ENCODE data around the gene GNG7. TPM values are rescaled to one million over a fixed set of nuclear protein-coding genes. Genes with fewer than 3 reads are reported as not detected.

Gene GNG7
- 10 to 100 TPM; 40.2 to 58.2 (median 48.6) TPM for total RNA-seq
- polyA plus RNA-seq: 25.4 TPM
- long read RNA-seq, donor 1, full-length matches to known transcripts: 29 of 135 reads
- long read RNA-seq, donor 1, partial matches to known transcripts: 2 of 135 reads
- long read RNA-seq, donor 1, other reads (novel, unspliced or antisense): 104 of 135 reads
- long read RNA-seq, donor 2, full-length matches to known transcripts: 24 of 53 reads
- long read RNA-seq, donor 2, partial matches to known transcripts: 0 of 53 reads
- long read RNA-seq, donor 2, other reads (novel, unspliced or antisense): 29 of 53 reads
- long read RNA-seq, donor 3, full-length matches to known transcripts: 64 of 179 reads
- long read RNA-seq, donor 3, partial matches to known transcripts: 3 of 179 reads
- long read RNA-seq, donor 3, other reads (novel, unspliced or antisense): 112 of 179 reads
- long read RNA-seq, donor 4, full-length matches to known transcripts: 26 of 73 reads
- long read RNA-seq, donor 4, partial matches to known transcripts: 0 of 73 reads
- long read RNA-seq, donor 4, other reads (novel, unspliced or antisense): 47 of 73 reads

DNA sequence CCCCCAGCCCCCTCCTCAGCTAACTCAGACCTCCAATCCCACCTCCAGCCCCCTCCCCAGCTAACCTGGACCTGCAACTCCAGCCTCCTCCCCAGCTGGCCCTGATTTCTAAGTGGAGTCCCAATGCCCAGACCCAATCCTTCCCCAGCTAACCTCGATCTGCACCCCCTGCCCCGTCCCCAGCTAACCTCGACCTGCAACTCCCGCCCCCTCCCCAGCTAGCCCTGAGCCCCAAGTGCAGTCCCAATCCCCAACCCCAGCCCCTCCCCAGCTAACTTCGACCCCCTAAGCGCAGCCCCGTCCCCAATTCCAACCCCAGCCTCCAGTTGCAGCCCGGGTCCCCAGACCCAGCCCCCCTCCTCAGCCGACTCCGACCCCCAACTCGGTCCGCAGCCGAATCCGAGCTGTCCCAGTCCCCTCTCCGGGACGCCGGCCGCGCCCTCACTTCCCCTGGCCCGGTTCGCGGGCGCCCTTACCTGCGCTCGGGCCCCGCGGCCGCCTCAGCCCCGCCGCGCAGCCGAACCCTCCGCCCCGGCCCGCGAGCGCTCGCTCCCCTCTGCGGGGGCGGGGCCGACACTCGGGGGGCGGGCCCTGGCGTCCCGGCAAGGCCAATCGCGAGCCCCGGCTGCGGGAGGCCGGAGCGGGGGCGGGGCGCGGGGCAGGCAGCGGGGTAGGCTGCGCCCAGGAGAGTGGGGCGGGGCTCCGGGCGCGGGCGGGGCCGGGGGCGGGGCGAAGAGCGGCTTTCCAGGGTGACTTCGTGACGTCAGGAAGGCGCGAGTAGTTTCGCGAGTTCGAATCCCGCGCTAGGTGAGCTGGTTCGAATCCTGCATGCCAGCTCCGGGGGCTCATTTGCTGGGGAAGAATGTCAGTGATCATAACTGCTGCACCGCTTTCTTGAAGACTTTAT, at the start of gene GNG7:
Gene GNG7, minus strand, starts transcription at position 525 of the 907 bp plus-strand sequence. CDS start 182,006 bp downstream, outside the sequence.
- ATAC-seq: peak; percentile 99 to 100
- intact Hi-C loops (cut with DNase I): no loop called here
- Histone ChIP-seq H3K27ac (ENCODE audit: low read length) (peak within 1 kb of the TSS; percentile 4), H3K9me3 (ENCODE audit: control insufficient read depth, low read length) (no peaks in the 10 kb centered on the region), H3K27me3 (ENCODE audit: control insufficient read depth, insufficient read depth) (no peaks in the 10 kb centered on the region), H3K4me3 (ENCODE audit: low read length) (peak within 1 kb of the TSS; percentile 82), H3K4me1 (ENCODE audit: control insufficient read depth, insufficient read depth, low read length) (peaks cover 3% of the 10 kb centered on the region)
- WGBS: 3% methylated on average over 77 of the region's 77 CpGs
- DNase-seq: peak; percentile 94 to 98 (median 98)

DNA sequence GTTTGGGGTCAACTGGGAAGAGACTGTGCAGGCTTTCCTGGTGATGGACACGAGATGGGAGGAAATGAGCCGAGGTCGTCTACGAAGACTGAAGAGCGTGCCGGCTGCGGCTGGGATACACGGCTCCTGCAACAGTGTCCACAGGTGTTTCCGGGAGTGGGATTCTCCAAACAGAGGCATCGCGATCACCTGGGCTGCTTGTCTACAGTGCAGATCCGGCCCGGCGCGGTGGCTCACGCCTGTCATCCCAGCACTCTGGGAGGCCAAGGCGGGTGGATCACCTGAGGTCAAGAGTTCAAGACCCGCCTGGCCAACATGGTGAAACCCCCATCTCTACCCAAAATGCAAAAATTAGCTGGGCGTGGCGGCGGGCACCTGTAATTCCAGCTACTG, 48.9 kb upstream of the GNG7 start:
- H3K27me3 ChIP-seq (ENCODE audit: control insufficient read depth, insufficient read depth): no peaks in the 10 kb centered on the region
- ATAC-seq (no peak), DNase-seq (peak in 1 of 3 donors; percentile 44)
- no peaks in the 10 kb centered on the region for H3K4me1 ChIP-seq (ENCODE audit: control insufficient read depth, insufficient read depth, low read length)
- intact Hi-C loops (cut with DNase I): loop anchor here in 3 of 4 donors (2.0 to 5.0 kb wide), 2 partner anchors 103 to 104 kb away; no protein-coding TSS in a partner anchor
- H3K4me3 ChIP-seq (ENCODE audit: low read length): no peak overlapping the region
- no peak overlapping the region for H3K27ac ChIP-seq (ENCODE audit: low read length)
- 87% methylated on average over 21 of the region's 21 CpGs for WGBS
- H3K9me3 ChIP-seq (ENCODE audit: control insufficient read depth, low read length): no peaks in the 10 kb centered on the region

DNA sequence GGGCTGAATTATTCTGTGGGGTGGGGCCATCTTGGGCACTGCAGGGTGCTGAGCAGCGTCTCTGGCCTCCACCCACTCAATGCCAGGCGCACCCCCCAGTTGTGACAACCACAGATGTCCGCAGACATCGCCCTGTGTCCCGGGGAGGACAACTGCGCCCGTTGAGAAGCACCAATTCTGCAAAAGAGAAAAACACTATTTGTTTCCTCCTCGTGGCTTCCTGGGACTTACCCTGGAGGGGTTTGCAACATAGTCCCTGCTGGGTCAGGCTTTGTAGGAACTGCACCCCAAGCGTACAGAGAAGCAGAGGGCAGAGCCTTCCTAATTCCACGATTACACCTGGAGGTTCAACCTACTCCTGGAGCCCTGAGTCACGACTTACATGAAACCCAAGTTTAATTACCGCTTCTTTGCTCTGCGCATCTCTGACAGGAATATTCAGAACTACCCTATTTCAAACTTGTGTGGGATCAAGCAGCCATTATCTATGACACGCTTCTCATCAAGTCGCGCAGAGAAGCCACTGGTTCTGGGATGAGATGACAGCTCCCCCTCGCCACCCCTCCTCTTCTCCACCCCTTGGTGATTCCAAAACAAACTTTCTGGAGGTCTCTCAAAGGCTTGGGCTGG, 48.4 kb upstream of the GNG7 start:
- no peak for ATAC-seq
- intact Hi-C loops (cut with DNase I): loop anchor here in 3 of 4 donors (2.0 to 5.0 kb wide), 2 partner anchors 102 to 104 kb away; no protein-coding TSS in a partner anchor
- 72% methylated on average over 17 of the region's 17 CpGs for WGBS

DNA sequence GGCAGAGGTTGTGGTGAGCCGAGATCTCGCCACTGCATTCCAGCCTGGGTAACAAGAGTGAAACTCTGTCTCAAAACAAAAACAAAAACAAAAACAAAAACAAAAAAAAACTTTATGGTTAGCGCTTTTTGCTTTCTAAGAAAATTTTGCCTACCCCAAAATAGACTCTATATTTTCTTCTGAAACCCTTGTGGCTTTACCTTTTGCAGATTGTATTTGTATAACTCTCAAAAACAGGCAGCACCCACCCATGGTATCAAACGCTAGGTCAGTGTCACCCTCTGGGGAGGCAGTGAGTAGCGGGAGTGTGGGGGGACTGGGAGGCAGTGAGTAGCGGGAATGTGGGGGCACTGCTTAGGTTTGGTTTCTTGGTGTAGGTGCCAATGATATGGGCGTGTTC, 44.9 kb upstream of the GNG7 start:
- no peaks in the 10 kb centered on the region for H3K9me3 ChIP-seq (ENCODE audit: control insufficient read depth, low read length)
- H3K4me3 ChIP-seq (ENCODE audit: low read length): no peak overlapping the region
- intact Hi-C loops (cut with DNase I): loop anchor here in 3 of 4 donors (5.0 to 10.0 kb wide), 3 partner anchors 85 to 187 kb away; no protein-coding TSS in a partner anchor
- no peak for ATAC-seq
- WGBS: 84% methylated on average over 7 of the region's 7 CpGs
- no peaks in the 10 kb centered on the region for H3K4me1 ChIP-seq (ENCODE audit: control insufficient read depth, insufficient read depth, low read length)
- no peak for DNase-seq
- no peaks in the 10 kb centered on the region for H3K27me3 ChIP-seq (ENCODE audit: control insufficient read depth, insufficient read depth)
- H3K27ac ChIP-seq (ENCODE audit: low read length): no peak overlapping the region

More for the DNA sequence above, 48.4 kb upstream of the GNG7 start:
- no peak for DNase-seq
- Histone ChIP-seq H3K4me3 (ENCODE audit: low read length) (no peak overlapping the region), H3K27ac (ENCODE audit: low read length) (no peak overlapping the region), H3K27me3 (ENCODE audit: control insufficient read depth, insufficient read depth) (no peaks in the 10 kb centered on the region), H3K4me1 (ENCODE audit: control insufficient read depth, insufficient read depth, low read length) (no peaks in the 10 kb centered on the region), H3K9me3 (ENCODE audit: control insufficient read depth, low read length) (no peaks in the 10 kb centered on the region)

DNA sequence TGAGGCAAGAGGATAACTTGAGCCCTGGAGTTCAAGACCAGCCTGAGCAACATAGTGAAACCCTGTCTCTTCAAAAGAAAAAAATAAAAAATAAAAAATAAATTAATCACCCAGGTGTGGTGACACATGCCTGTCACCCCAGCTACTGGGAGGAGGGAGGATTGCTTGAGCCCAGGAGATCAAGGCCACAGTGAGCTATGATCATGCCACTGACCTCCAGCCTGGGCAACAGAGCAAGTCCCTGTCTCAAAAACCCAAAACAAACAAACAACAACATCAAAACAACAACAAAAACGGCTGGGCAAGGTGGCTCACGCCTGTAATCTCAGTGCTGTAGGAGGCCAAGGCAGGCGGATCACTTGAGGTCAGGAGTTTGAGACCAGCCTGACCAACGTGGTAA, 41.6 kb upstream of the GNG7 start:
- H3K27ac ChIP-seq (ENCODE audit: low read length): no peak overlapping the region
- H3K27me3 ChIP-seq (ENCODE audit: control insufficient read depth, insufficient read depth): no peaks in the 10 kb centered on the region
- no peak overlapping the region for H3K4me3 ChIP-seq (ENCODE audit: low read length)
- H3K4me1 ChIP-seq (ENCODE audit: control insufficient read depth, insufficient read depth, low read length): peaks cover 2% of the 10 kb centered on the region
- DNase-seq (no peak), ATAC-seq (no peak)
- intact Hi-C loops (cut with DNase I): loop anchor here in 2 of 4 donors (10.0 kb wide), 2 partner anchors 89 to 191 kb away; no protein-coding TSS in a partner anchor
- no peaks in the 10 kb centered on the region for H3K9me3 ChIP-seq (ENCODE audit: control insufficient read depth, low read length)
- WGBS: 32% methylated on average over 4 of the region's 4 CpGs

DNA sequence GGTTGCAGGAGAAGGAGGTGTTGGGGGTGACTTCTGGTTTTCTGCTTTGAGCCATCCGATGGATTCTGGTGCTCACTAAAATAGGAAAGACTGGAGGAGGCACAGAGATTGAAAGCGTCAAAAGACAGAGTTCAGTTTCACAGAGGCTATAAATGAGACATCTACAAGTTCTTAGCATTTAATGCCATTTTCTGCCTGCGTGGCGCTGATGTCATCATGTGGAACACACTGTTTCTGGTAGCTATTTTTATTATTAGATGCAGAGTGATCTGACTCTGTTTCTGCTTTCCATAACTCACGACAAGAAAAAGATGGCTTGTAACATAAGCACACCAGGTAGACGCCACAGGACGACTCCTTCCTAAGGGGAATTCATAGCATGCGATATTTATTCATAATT, 40.6 kb upstream of the GNG7 start:
- Histone ChIP-seq H3K27me3 (ENCODE audit: control insufficient read depth, insufficient read depth) (no peaks in the 10 kb centered on the region), H3K9me3 (ENCODE audit: control insufficient read depth, low read length) (no peaks in the 10 kb centered on the region), H3K27ac (ENCODE audit: low read length) (no peak overlapping the region), H3K4me1 (ENCODE audit: control insufficient read depth, insufficient read depth, low read length) (peaks cover 3% of the 10 kb centered on the region), H3K4me3 (ENCODE audit: low read length) (no peak overlapping the region)
- intact Hi-C loops (cut with DNase I): loop anchor here in 2 of 4 donors (10.0 kb wide), 2 partner anchors 88 to 192 kb away; no protein-coding TSS in a partner anchor
- ATAC-seq: no peak
- 75% methylated on average over 8 of the region's 8 CpGs for WGBS
- no peak for DNase-seq

DNA sequence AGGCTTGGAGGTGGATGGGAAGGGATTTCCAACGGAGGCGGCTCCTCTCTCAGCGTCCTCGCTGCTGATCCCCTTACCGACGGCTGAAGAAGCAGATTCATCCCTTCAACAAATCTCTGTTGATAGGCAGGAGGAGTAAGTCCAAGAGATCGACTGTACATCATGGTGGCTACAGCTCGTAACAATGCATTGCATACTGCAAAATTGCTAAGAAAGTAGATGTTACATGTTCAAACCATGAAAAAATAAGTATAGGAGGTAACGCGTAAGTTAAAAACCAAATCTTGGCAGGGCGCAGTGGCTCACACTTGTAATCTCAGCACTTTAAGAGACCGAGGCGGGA, 37.8 kb upstream of the GNG7 start:
- Histone ChIP-seq H3K4me3 (ENCODE audit: low read length) (no peak overlapping the region), H3K4me1 (ENCODE audit: control insufficient read depth, insufficient read depth, low read length) (peaks cover 3% of the 10 kb centered on the region), H3K27ac (ENCODE audit: low read length) (no peak overlapping the region), H3K27me3 (ENCODE audit: control insufficient read depth, insufficient read depth) (no peaks in the 10 kb centered on the region), H3K9me3 (ENCODE audit: control insufficient read depth, low read length) (no peaks in the 10 kb centered on the region)
- DNase-seq (no peak), ATAC-seq (no peak)
- intact Hi-C loops (cut with DNase I): loop anchor here in 2 of 4 donors (10.0 kb wide), 2 partner anchors 85 to 195 kb away; no protein-coding TSS in a partner anchor
- 44% methylated on average over 13 of the region's 13 CpGs for WGBS

DNA sequence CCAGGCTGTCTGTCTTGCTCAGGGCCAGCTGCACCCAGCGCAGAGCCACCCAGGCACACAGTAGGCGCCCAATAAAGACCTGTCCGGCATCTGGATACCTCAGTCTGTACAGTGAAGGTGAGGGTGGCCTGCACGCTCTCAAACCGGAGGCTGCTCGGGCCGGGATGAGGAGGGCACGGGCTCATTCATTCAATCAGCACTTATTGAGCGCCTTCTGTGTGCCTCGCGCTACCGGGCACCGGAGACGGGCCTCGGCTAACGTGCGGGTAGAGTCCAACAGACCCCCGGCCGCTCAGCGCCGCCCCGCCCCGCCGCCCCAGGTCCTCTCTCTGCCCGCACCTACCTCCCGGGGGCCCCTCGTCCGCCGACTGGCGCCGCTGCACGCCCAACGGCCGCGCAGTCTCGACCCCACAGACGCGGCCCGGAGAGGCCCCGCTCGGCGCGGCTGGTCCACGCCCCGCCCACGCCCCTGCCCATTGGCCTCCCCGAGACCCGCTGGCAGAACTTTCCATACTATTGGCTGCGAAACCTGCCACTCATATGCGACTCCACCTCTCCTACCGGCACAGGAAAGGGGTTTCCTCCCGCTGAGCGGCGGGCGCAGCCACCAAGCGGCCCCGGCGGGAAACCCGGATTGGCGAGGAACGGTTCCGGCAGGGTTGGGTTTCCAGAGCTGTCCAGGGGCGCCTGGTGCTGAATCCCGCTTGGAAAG, 37.3 kb upstream of the GNG7 start, which contains the start of gene SLC39A3:
Gene SLC39A3, minus strand, starts transcription at position 416 of the 712 bp plus-strand sequence. CDS start 2,760 bp downstream, outside the sequence.
- H3K27ac ChIP-seq (ENCODE audit: low read length): no peak within 1 kb of the TSS
- under 1% methylated on average over 64 of the region's 64 CpGs for WGBS
- H3K27me3 ChIP-seq (ENCODE audit: control insufficient read depth, insufficient read depth): no peaks in the 10 kb centered on the region
- ATAC-seq (peak; percentile 100), DNase-seq (peak; percentile 98 to 99 (median 99))
- peak within 1 kb of the TSS; percentile 93 for H3K4me3 ChIP-seq (ENCODE audit: low read length)
- intact Hi-C loops (cut with DNase I): loop anchor here in 2 of 4 donors (10.0 kb wide), 2 partner anchors 85 to 195 kb away; no protein-coding TSS in a partner anchor
- peaks cover 3% of the 10 kb centered on the region for H3K4me1 ChIP-seq (ENCODE audit: control insufficient read depth, insufficient read depth, low read length)
- no peaks in the 10 kb centered on the region for H3K9me3 ChIP-seq (ENCODE audit: control insufficient read depth, low read length)

DNA sequence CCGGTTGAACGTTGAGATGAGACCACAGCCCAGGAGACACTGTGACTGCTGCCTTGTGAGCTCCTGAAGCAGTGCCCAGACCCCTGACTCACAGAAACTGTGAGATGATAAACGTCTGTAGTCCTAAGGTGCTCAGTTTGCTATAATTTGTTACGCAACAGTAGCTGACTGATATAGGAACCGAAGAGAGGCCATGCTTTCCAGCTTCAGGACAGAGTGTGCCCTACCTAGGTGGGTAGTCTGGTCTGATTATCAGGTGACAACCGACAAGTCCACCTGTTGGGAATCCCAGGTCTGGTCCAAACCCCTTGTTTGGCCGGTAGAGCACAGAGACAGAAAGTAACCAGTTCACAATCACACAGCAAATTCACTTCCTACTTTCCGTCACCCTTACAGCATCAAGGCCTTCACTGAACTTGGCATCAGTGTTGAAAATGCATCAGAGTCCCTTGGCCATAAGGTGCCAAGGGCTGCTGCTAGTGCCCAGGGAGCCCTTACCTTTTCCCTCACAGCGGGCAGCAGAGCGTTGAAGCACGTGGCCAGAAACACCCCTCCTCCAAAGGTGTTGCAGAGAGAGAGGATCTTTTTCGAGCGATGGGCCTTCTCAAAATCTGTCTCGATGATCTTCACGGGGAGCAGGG, 34.2 kb upstream of the GNG7 start:
- Histone ChIP-seq H3K4me3 (ENCODE audit: low read length) (no peak overlapping the region), H3K4me1 (ENCODE audit: control insufficient read depth, insufficient read depth, low read length) (peaks cover 3% of the 10 kb centered on the region), H3K27me3 (ENCODE audit: control insufficient read depth, insufficient read depth) (no peaks in the 10 kb centered on the region), H3K9me3 (ENCODE audit: control insufficient read depth, low read length) (no peaks in the 10 kb centered on the region), H3K27ac (ENCODE audit: low read length) (no peak overlapping the region)
- ATAC-seq (no peak), DNase-seq (no peak)
- intact Hi-C loops (cut with DNase I): no loop called here
- WGBS: 96% methylated on average over 15 of the region's 15 CpGs
